H1 (cell line): ENCODE data around the gene ARMC6. TPM values are rescaled to one million over a fixed set of nuclear protein-coding genes. Genes with fewer than 3 reads are reported as not detected.

Experiments
- CBX5 ChIP-seq: fragments of 300-800, 300-1000 bp; sonication (generic); IDR thresholded peaks from 2 replicates; pipeline ENCODE4 v1.7.1; 2016; ENCODE audit warnings: antibody characterized with exemption, low read length, low read depth
- EZH2 ChIP-seq: fragments of 200-600 bp; sonication (generic); IDR thresholded peaks from 2 replicates; pipeline ENCODE4 v1.7.1; 2012; ENCODE audit warnings: low read depth, mild to moderate bottlenecking, moderate library complexity, low read length, inconsistent platforms; ENCODE audit not compliant: severe bottlenecking
- MAFK ChIP-seq: IDR thresholded peaks from 2 replicates; pipeline ENCODE4 v1.6.1; 2012; ENCODE audit warnings: low read depth, mild to moderate bottlenecking, improper control_type of control experiment, low read length
- SP2 ChIP-seq: IDR thresholded peaks from 2 replicates; pipeline ENCODE4 v1.6.1; 2012; ENCODE audit warnings: mild to moderate bottlenecking, low read length, inconsistent platforms
- polyA plus RNA-seq, 7 experiments: library from polyadenylated mRNA; depleted of rRNA in 3 of 7; stranded (reverse) in 5 of 7; unstranded in 2 of 7; fragments of >200 nt in 5 of 7; fragments of 200-250 nt in 2 of 7; gene quantifications; 1 replicate in 5 of 7; 2 replicates in 1 of 7; 4 replicates in 1 of 7; pipeline versions ENCODE4 v1.2.1 to v1.2.3, GENCODE V29; 2011 to 2013; ENCODE audit warnings: missing spikeins in 2 of 7, mixed read lengths in 2 of 7
- total RNA-seq: library from RNA; stranded (reverse); fragmentation: NEBNext Ultra II Directional; extraction: Animal tissue kit (Norgen Biotek cat#: 25700); gene quantifications from 2 replicates; pipeline ENCODE4 v1.2.1, GENCODE V29; 2021
- TF ChIP-seq, protein P1 (sequence below): fragments of 300-600 bp; sonication (generic); IDR thresholded peaks from 2 replicates; pipeline ENCODE4 v1.7.1; 2012; ENCODE audit warnings: low read length, moderate library complexity, mild to moderate bottlenecking, inconsistent platforms; ENCODE audit not compliant: insufficient replicate concordance

The ARMC6 gene
- total and polyA plus RNA-seq, 2 of the 8 experiments (the other 6 are each of a cell fraction or from before 2014, with no cell fraction given): 67.1 to 68.3 TPM

DNA sequence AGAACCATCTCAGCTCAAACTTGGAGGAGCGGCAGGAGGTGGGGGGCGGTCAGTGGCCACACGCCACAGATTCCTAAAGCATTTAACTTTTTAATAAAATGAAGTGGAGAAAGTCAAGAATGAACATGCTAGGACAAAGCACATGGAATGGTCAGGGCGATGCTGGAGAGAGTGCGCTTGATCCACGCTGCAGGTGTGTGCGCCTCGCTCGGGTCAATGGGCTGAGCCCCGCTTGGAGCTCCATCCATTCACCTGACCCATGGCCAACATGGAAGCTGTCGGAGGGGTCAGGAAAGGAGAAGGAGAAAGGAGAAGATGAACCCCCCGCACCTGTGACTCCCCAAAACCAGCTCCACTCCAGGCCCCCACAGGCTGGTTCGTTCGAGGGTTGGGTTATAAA is 41.9 kb upstream of the ARMC6 start (continued):
- TF ChIP-seq, protein P1, sequence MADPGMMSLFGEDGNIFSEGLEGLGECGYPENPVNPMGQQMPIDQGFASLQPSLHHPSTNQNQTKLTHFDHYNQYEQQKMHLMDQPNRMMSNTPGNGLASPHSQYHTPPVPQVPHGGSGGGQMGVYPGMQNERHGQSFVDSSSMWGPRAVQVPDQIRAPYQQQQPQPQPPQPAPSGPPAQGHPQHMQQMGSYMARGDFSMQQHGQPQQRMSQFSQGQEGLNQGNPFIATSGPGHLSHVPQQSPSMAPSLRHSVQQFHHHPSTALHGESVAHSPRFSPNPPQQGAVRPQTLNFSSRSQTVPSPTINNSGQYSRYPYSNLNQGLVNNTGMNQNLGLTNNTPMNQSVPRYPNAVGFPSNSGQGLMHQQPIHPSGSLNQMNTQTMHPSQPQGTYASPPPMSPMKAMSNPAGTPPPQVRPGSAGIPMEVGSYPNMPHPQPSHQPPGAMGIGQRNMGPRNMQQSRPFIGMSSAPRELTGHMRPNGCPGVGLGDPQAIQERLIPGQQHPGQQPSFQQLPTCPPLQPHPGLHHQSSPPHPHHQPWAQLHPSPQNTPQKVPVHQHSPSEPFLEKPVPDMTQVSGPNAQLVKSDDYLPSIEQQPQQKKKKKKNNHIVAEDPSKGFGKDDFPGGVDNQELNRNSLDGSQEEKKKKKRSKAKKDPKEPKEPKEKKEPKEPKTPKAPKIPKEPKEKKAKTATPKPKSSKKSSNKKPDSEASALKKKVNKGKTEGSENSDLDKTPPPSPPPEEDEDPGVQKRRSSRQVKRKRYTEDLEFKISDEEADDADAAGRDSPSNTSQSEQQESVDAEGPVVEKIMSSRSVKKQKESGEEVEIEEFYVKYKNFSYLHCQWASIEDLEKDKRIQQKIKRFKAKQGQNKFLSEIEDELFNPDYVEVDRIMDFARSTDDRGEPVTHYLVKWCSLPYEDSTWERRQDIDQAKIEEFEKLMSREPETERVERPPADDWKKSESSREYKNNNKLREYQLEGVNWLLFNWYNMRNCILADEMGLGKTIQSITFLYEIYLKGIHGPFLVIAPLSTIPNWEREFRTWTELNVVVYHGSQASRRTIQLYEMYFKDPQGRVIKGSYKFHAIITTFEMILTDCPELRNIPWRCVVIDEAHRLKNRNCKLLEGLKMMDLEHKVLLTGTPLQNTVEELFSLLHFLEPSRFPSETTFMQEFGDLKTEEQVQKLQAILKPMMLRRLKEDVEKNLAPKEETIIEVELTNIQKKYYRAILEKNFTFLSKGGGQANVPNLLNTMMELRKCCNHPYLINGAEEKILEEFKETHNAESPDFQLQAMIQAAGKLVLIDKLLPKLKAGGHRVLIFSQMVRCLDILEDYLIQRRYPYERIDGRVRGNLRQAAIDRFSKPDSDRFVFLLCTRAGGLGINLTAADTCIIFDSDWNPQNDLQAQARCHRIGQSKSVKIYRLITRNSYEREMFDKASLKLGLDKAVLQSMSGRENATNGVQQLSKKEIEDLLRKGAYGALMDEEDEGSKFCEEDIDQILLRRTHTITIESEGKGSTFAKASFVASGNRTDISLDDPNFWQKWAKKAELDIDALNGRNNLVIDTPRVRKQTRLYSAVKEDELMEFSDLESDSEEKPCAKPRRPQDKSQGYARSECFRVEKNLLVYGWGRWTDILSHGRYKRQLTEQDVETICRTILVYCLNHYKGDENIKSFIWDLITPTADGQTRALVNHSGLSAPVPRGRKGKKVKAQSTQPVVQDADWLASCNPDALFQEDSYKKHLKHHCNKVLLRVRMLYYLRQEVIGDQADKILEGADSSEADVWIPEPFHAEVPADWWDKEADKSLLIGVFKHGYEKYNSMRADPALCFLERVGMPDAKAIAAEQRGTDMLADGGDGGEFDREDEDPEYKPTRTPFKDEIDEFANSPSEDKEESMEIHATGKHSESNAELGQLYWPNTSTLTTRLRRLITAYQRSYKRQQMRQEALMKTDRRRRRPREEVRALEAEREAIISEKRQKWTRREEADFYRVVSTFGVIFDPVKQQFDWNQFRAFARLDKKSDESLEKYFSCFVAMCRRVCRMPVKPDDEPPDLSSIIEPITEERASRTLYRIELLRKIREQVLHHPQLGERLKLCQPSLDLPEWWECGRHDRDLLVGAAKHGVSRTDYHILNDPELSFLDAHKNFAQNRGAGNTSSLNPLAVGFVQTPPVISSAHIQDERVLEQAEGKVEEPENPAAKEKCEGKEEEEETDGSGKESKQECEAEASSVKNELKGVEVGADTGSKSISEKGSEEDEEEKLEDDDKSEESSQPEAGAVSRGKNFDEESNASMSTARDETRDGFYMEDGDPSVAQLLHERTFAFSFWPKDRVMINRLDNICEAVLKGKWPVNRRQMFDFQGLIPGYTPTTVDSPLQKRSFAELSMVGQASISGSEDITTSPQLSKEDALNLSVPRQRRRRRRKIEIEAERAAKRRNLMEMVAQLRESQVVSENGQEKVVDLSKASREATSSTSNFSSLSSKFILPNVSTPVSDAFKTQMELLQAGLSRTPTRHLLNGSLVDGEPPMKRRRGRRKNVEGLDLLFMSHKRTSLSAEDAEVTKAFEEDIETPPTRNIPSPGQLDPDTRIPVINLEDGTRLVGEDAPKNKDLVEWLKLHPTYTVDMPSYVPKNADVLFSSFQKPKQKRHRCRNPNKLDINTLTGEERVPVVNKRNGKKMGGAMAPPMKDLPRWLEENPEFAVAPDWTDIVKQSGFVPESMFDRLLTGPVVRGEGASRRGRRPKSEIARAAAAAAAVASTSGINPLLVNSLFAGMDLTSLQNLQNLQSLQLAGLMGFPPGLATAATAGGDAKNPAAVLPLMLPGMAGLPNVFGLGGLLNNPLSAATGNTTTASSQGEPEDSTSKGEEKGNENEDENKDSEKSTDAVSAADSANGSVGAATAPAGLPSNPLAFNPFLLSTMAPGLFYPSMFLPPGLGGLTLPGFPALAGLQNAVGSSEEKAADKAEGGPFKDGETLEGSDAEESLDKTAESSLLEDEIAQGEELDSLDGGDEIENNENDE: no peak
- no peak for TF ChIP-seq MAFK
- no peak for TF ChIP-seq EZH2
- TF ChIP-seq CBX5: no peak
- no peak for TF ChIP-seq SP2
